Measurements from ENCODE around the gene ACACB. TPM values are rescaled to one million over a fixed set of nuclear protein-coding genes. Genes with fewer than 3 reads are reported as not detected.

The ACACB gene
- total and polyA plus RNA-seq, 2 donors (not counting 3 experiments of a cell fraction or from before 2014, with no cell fraction given): 1.3 to 5.7 TPM

DNA sequence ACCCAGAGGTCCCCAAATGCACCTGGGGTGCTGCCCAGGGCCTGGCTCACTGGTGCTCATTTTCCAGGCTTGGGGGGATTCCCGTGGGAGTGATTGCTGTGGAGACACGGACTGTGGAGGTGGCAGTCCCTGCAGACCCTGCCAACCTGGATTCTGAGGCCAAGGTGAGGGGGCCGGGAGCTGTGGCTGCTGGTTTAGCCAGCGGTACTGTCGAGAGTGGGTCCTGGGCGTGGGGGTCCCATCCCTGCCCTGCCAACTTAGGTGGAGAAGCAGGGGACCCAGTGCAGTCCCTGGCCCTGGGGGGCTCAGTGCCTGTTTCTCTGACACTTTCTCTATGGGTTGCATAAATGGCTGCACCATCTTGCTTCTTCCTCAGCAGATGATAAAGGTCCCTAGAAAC lies 141.8 kb downstream of the ACACB start:
- POLR2A ChIA-PET: interaction anchor here (1.3 kb wide), 1 partner anchor 13 kb away, joined by 3 read pairs; no protein-coding TSS in a partner anchor
- no peak for FAIRE-seq
- dilution Hi-C loops (cut with MboI; ENCODE audit: extremely low pct_ligation_motif_present, low sequenced_read_pairs) (no loop called here), intact Hi-C loops (cut with micrococcal nuclease) (no loop called here)
- TF ChIP-seq POLR2A (IDR thresholded peaks at IDR 0.05; ENCODE audit: low read depth, low read length): no peak
- no peak for TF ChIP-seq FOS (IDR thresholded peaks at IDR 0.05; ENCODE audit: borderline replicate concordance, insufficient read depth, low read length)
- TF ChIP-seq, protein P1, sequence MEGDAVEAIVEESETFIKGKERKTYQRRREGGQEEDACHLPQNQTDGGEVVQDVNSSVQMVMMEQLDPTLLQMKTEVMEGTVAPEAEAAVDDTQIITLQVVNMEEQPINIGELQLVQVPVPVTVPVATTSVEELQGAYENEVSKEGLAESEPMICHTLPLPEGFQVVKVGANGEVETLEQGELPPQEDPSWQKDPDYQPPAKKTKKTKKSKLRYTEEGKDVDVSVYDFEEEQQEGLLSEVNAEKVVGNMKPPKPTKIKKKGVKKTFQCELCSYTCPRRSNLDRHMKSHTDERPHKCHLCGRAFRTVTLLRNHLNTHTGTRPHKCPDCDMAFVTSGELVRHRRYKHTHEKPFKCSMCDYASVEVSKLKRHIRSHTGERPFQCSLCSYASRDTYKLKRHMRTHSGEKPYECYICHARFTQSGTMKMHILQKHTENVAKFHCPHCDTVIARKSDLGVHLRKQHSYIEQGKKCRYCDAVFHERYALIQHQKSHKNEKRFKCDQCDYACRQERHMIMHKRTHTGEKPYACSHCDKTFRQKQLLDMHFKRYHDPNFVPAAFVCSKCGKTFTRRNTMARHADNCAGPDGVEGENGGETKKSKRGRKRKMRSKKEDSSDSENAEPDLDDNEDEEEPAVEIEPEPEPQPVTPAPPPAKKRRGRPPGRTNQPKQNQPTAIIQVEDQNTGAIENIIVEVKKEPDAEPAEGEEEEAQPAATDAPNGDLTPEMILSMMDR (IDR thresholded peaks at IDR 0.05; ENCODE audit: extremely low read depth in 1 of 2, insufficient read depth in 1 of 2, low read depth in 1 of 2, low read length in 2 of 2): no peak
- TF ChIP-seq JUN (IDR thresholded peaks at IDR 0.05; ENCODE audit: borderline replicate concordance, insufficient read depth, insufficient read length, low read depth): no peak
- TF ChIP-seq, protein P2, sequence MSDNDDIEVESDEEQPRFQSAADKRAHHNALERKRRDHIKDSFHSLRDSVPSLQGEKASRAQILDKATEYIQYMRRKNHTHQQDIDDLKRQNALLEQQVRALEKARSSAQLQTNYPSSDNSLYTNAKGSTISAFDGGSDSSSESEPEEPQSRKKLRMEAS (IDR thresholded peaks at IDR 0.05; ENCODE audit: insufficient read depth, insufficient read length): no peak
- no peak for TF ChIP-seq EZH2 (IDR thresholded peaks at IDR 0.05; ENCODE audit: borderline replicate concordance, low read depth, low read length, severe bottlenecking)
- no peak for TF ChIP-seq MYC (IDR thresholded peaks at IDR 0.05; ENCODE audit: low read depth, low read length)
- no peak for TF ChIP-seq GATA2 (IDR thresholded peaks at IDR 0.05; ENCODE audit: insufficient read depth, insufficient read length, low read depth, low read length)
- TF ChIP-seq POLR2AphosphoS5 (IDR thresholded peaks at IDR 0.05; ENCODE audit: insufficient read depth, low read depth, low read length): no peak
- Histone ChIP-seq H3K9ac (replicated peaks; ENCODE audit: extremely low read depth, insufficient read depth, low read length) (no peak overlapping the region), H4K20me1 (replicated peaks; ENCODE audit: control insufficient read depth, extremely low read depth, insufficient read depth, low read length) (no peaks in the 10 kb centered on the region), H3K9me1 (replicated peaks; ENCODE audit: control insufficient read depth, extremely low read depth, insufficient read depth, low read length) (no peaks in the 10 kb centered on the region), H3K9me3 (replicated peaks; ENCODE audit: control insufficient read depth, insufficient read depth, low read length) (no peaks in the 10 kb centered on the region), H3K4me1 (ENCODE audit: control insufficient read depth, extremely low read depth, insufficient read depth, low read length) (no peaks in the 10 kb centered on the region), H3K79me2 (ENCODE audit: control insufficient read depth, insufficient read depth, low read length) (no peaks in the 10 kb centered on the region), H3K36me3 (ENCODE audit: control insufficient read depth in 2 of 2, extremely low read depth in 1 of 2, insufficient read depth in 2 of 2, low read length in 2 of 2) (no peaks in the 10 kb centered on the region), H3K27ac (ENCODE audit: insufficient read depth, low read depth, low read length) (no peak overlapping the region), H2AFZ (ENCODE audit: low read depth, low read length) (no peak overlapping the region), H3K27me3 (ENCODE audit: control insufficient read depth in 2 of 2, insufficient read depth in 2 of 2, low read length in 2 of 2) (no peaks in the 10 kb centered on the region), H3K4me2 (ENCODE audit: insufficient read depth, low read length) (no peak overlapping the region), H3K4me3 (replicated peaks in 1 of 3; ENCODE audit: insufficient read depth in 1 of 3, low read depth in 1 of 3, low read length in 3 of 3) (no peak overlapping the region)
- BruUV-seq (replicated peaks): no TSS peak
- CTCF ChIA-PET: interaction anchor here (2.0 kb wide), 1 partner anchor 127 kb away, joined by 9 read pairs; no protein-coding TSS in a partner anchor
- DNase-seq (ENCODE audit: low read depth, low spot score): no peak

All from endothelial cell of umbilical vein (primary cell).